ENCODE measurements around the gene SLC35D1.

- TF ChIP-seq, protein P1, sequence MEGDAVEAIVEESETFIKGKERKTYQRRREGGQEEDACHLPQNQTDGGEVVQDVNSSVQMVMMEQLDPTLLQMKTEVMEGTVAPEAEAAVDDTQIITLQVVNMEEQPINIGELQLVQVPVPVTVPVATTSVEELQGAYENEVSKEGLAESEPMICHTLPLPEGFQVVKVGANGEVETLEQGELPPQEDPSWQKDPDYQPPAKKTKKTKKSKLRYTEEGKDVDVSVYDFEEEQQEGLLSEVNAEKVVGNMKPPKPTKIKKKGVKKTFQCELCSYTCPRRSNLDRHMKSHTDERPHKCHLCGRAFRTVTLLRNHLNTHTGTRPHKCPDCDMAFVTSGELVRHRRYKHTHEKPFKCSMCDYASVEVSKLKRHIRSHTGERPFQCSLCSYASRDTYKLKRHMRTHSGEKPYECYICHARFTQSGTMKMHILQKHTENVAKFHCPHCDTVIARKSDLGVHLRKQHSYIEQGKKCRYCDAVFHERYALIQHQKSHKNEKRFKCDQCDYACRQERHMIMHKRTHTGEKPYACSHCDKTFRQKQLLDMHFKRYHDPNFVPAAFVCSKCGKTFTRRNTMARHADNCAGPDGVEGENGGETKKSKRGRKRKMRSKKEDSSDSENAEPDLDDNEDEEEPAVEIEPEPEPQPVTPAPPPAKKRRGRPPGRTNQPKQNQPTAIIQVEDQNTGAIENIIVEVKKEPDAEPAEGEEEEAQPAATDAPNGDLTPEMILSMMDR (IDR thresholded peaks at IDR 0.05): no peak
- no peak for TF ChIP-seq POLR2A (IDR thresholded peaks at IDR 0.05)
Observed at GRCh38 chr1:67019600-67020136, 34.3 kb downstream of the SLC35D1 start.
